Epidermal melanocyte (primary cell): ENCODE data around the gene ANGEL2.

Experiments used
- DNase-seq: peaks from one replicate; pipeline ENCODE4 v3.0.0; 2011; ENCODE audit warnings: low spot score; ENCODE audit not compliant: insufficient read length

ANGEL2 gene

GRCh38 chr1:212951947-212952640, 63.6 kb downstream of the ANGEL2 start:
- no peak for DNase-seq

- DNase-seq: no peak
Observed at GRCh38 chr1:212951126-212951946, 64.3 kb downstream of the ANGEL2 start.

GRCh38 chr1:212950243-212951125, 65.2 kb downstream of the ANGEL2 start, which contains the start of gene VASH2:
VASH2 (plus strand) TSS chr1:212950541; CDS start chr1:212951543, 1,002 bp downstream.
- DNase-seq: peak; percentile 83

GRCh38 chr1:212949771-212950170, 65.9 kb downstream of the ANGEL2 start:
- DNase-seq: no peak

- no peak for DNase-seq
Observed at GRCh38 chr1:212946872-212947271, 68.8 kb downstream of the ANGEL2 start.

GRCh38 chr1:212945463-212946160, 70.1 kb downstream of the ANGEL2 start:
- no peak for DNase-seq

GRCh38 chr1:212945056-212945455, 70.6 kb downstream of the ANGEL2 start:
- no peak for DNase-seq

- no peak for DNase-seq
Observed at GRCh38 chr1:212944229-212944901, 71.3 kb downstream of the ANGEL2 start.

GRCh38 chr1:212943393-212943710, 72.3 kb downstream of the ANGEL2 start:
- DNase-seq: no peak

- no peak for DNase-seq
Observed at GRCh38 chr1:212942679-212943392, 72.8 kb downstream of the ANGEL2 start.
